SU-DHL-6 (cell line): ENCODE results near the gene FAM240A.

ENCODE experiments used
- H2AFZ ChIP-seq: fragments of 200-600 bp; sonication (generic); 2 replicates; pipeline ENCODE4 v1.6.1; 2014; ENCODE audit warnings: low read depth, mild to moderate bottlenecking, moderate library complexity, mixed read lengths, antibody characterized with exemption, low read length; ENCODE audit not compliant: severe bottlenecking
- H3F3A ChIP-seq: fragments of 200-600 bp; shearing (Covaris generic); 2 replicates; pipeline ENCODE4 v1.6.0; 2016; ENCODE audit warnings: antibody characterized with exemption, mild to moderate bottlenecking; ENCODE audit not compliant: insufficient read depth
- H3K27ac ChIP-seq: fragments of 200-600 bp; sonication (generic); 2 replicates; pipeline ENCODE4 v1.5.1; 2016; ENCODE audit warnings: low read depth, mild to moderate bottlenecking, low read length, moderate library complexity, mixed read lengths
- H3K27me3 ChIP-seq: fragments of 200-600 bp; sonication (generic), shearing (Covaris generic); 2 replicates; pipeline ENCODE4 v1.6.0; 2014; ENCODE audit warnings: mild to moderate bottlenecking, low read length
- H3K36me3 ChIP-seq: fragments of 200-600 bp; sonication (generic); 2 replicates; pipeline ENCODE4 v1.6.1; 2014; ENCODE audit warnings: mild to moderate bottlenecking, low read length, mixed read lengths
- H3K4me2 ChIP-seq: fragments of 300-600, 200-600 bp; shearing (Covaris generic), sonication (generic); 2 replicates; pipeline ENCODE4 v1.6.0; 2014; ENCODE audit warnings: low read length, low read depth, mild to moderate bottlenecking; ENCODE audit not compliant: poor library complexity, severe bottlenecking
- H3K4me3 ChIP-seq: fragments of 200-600 bp; sonication (generic); 2 replicates; pipeline ENCODE4 v1.5.1; 2014; ENCODE audit warnings: antibody characterized with exemption, low read length, mild to moderate bottlenecking, mixed read lengths; ENCODE audit not compliant: insufficient read depth, poor library complexity, severe bottlenecking
- H3K79me2 ChIP-seq: fragments of 200-600 bp; sonication (generic); 2 replicates; pipeline ENCODE4 v1.6.1; 2014; ENCODE audit warnings: mild to moderate bottlenecking, low read length, moderate library complexity; ENCODE audit not compliant: insufficient read depth
- H3K9ac ChIP-seq: fragments of 200-600 bp; sonication (generic); 2 replicates; pipeline ENCODE4 v1.7.0; 2014; ENCODE audit warnings: mild to moderate bottlenecking, low read length
- H3K9me2 ChIP-seq: fragments of 200-600 bp; sonication (generic); replicated peaks from 2 replicates; pipeline ENCODE4 v1.6.1; 2014; ENCODE audit warnings: low read length; ENCODE audit not compliant: insufficient read depth
- H3K9me3 ChIP-seq: fragments of 200-600 bp; sonication (generic); 2 replicates; pipeline ENCODE4 v1.6.1; 2014; ENCODE audit warnings: low read length, mixed read lengths; ENCODE audit not compliant: insufficient read depth
- H4K20me1 ChIP-seq: fragments of 200-600 bp; sonication (generic); 2 replicates; pipeline ENCODE4 v1.6.1; 2014; ENCODE audit warnings: low read depth, mild to moderate bottlenecking, antibody characterized with exemption, low read length, moderate library complexity, mixed read lengths
- CTCF ChIP-seq: fragments of 200-600 bp; sonication (generic); IDR thresholded peaks from one replicate; pipeline ENCODE4 v1.5.1; 2017; ENCODE audit warnings: antibody characterized with exemption, mild to moderate bottlenecking, low read length, moderate library complexity; ENCODE audit not compliant: insufficient read depth, poor library complexity, severe bottlenecking
- EZH2phosphoT487 ChIP-seq: fragments of 200-600 bp; sonication (generic), shearing (Covaris generic); conservative IDR thresholded peaks from 2 replicates; pipeline ENCODE4 v1.6.1; 2018; ENCODE audit warnings: mild to moderate bottlenecking, antibody characterized with exemption, low read length, moderate library complexity, mixed read lengths

FAM240A gene

GRCh38 chr3:46593274-46593862 lies 19.0 kb upstream of the FAM240A start:
- no peaks in the 10 kb centered on the region for H3K36me3 ChIP-seq
- no peak overlapping the region for H3K4me2 ChIP-seq
- no peaks in the 10 kb centered on the region for H3K9me2 ChIP-seq
- no peaks in the 10 kb centered on the region for H4K20me1 ChIP-seq
- no peak overlapping the region for H2AFZ ChIP-seq
- H3F3A ChIP-seq: no peaks in the 10 kb centered on the region
- no peak for TF ChIP-seq EZH2phosphoT487
- TF ChIP-seq CTCF: no peak
- H3K4me3 ChIP-seq: no peak overlapping the region
- H3K9me3 ChIP-seq: no peaks in the 10 kb centered on the region
- H3K27ac ChIP-seq: no peak overlapping the region
- H3K27me3 ChIP-seq: no peaks in the 10 kb centered on the region
- H3K79me2 ChIP-seq: no peaks in the 10 kb centered on the region
- no peak overlapping the region for H3K9ac ChIP-seq

GRCh38 chr3:46593979-46594378 lies 18.3 kb upstream of the FAM240A start:
- Histone ChIP-seq H3K36me3 (no peaks in the 10 kb centered on the region), H2AFZ (no peak overlapping the region), H3K4me2 (no peak overlapping the region), H3K9me3 (no peaks in the 10 kb centered on the region), H3K79me2 (no peaks in the 10 kb centered on the region), H3K27me3 (no peaks in the 10 kb centered on the region), H3K9me2 (no peaks in the 10 kb centered on the region), H3F3A (no peaks in the 10 kb centered on the region), H3K9ac (no peak overlapping the region), H4K20me1 (no peaks in the 10 kb centered on the region), H3K27ac (no peak overlapping the region), H3K4me3 (no peak overlapping the region)
- TF ChIP-seq CTCF (no peak), EZH2phosphoT487 (no peak)

GRCh38 chr3:46594723-46595122 lies 17.6 kb upstream of the FAM240A start:
- Histone ChIP-seq H3F3A (no peaks in the 10 kb centered on the region), H2AFZ (no peak overlapping the region), H3K9ac (no peak overlapping the region), H3K4me2 (no peak overlapping the region), H3K4me3 (no peak overlapping the region), H3K36me3 (no peaks in the 10 kb centered on the region), H4K20me1 (no peaks in the 10 kb centered on the region), H3K9me3 (no peaks in the 10 kb centered on the region), H3K79me2 (no peaks in the 10 kb centered on the region), H3K9me2 (no peaks in the 10 kb centered on the region), H3K27me3 (no peaks in the 10 kb centered on the region), H3K27ac (no peak overlapping the region)
- no peak for TF ChIP-seq CTCF
- TF ChIP-seq EZH2phosphoT487: no peak
